DLD1 (cell line): Measurements from ENCODE around the gene SNAPC4.

Source experiments
- in situ Hi-C: cut with HindIII; loops from 2 replicates; pipeline ENCODE4 v1.10.0; 2017; ENCODE audit warnings: low sequenced_read_pairs

SNAPC4 gene

GRCh38 chr9:136400038-136400834 lies at the start of gene SNAPC4:
Gene SNAPC4, minus strand, starts transcription at chr9:136400170. Its CDS starts 1,742 bp downstream, at chr9:136398428.
- in situ Hi-C loops = no loop called here

DNA sequence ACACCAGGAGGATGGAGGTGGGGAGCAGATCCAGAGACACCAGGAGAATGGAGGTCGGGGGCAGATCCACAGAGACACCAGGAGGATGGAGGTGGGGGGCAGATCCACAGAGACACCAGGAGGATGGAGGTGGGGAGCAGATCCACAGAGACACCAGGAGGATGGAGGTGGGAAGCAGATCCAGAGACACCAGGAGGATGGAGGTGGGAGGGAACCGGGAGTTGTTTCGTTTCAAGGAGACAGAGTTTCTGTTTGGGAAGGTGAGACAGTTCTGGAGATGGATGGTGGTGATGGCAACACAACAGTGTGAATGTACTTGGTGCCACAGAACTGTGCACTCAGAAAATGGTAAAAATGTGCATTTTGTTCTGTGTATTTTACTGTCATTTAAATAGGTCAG lies 48.7 kb upstream of the SNAPC4 start:
- in situ Hi-C loops = no loop called here

GRCh38 chr9:136447173-136447778 lies 47.3 kb upstream of the SNAPC4 start:
- in situ Hi-C loops = no loop called here

DNA sequence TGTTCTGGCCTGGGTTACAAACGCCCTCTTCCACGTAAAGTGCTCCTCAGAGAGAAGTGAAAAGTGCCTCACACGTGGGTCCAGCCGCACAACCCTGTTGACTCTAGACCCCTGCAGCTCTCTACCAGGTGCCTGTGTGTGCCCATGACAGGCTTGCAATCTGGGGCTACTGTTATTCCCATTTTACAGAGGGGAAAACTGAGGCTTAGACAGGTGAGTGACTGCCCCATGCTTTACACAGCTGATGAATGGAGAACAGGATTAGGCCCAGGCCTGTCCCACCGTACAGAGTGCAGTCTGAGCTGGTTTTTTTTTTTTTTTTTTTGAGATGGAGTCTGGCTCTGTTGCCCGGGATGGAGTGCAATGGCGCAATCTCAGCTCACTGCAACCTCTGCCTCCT lies 45.8 kb upstream of the SNAPC4 start:
- in situ Hi-C loops = no loop called here

- in situ Hi-C loops = no loop called here
Observed at GRCh38 chr9:136444102-136444501, 44.1 kb upstream of the SNAPC4 start.

DNA sequence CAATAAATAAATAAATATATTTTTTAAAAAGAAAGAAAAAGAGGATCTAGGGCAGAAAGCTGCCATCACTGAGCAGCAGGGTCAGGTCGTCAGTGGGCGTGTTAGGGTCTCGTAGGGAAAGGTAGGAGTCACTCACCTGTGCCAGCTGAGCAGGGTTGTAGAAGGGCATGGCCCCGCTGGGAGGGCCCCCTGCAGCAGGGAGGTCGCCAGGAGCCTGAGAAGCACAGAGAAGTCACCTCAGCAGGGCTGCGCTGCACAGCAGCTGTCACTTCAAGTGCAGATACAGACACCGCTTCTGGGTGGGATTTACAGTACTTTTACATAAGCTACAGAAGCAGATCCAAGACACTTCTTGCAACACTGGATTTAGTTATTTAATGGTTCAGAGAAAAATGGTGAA lies 43.7 kb upstream of the SNAPC4 start:
- in situ Hi-C loops = no loop called here

DNA sequence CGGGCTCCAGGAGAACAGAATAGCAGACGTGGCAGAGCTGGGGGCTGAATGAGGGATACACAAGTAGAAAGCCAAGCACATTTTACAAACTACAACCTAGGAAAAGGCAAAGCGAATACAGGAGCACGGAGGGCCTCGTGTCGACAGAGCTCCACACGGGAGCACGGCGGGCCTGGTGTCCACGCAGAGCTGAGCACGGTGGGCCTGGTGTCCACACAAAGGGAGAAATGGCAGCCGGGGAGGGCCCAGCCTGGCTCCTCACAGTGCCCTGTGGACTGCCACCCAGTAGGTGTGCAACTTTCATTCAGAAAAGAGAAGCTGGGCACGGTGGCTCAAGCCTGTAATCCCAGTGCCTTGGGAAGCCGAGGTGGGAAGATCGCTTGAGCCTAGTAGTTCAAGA lies 43.1 kb upstream of the SNAPC4 start:
- in situ Hi-C loops = no loop called here

DNA sequence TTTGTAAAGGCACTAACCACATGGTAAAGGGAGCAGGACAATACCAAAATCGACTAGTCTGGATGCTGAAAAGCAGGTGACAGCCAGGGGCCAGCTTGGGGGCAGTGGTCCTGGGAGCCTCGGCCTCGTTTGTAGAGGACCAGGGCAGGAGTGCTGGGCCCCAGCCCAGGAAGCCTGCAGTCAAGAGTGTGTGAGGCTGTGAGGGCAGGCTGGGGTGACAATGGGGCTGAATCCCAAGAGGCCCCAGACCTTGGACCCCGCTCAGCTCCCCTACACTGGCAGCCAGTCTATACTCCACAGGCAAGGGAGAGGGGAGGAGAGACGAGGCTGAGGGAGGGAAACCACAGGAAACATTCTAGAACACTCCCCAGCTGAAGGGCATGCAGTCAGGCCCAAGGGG lies 42.3 kb upstream of the SNAPC4 start:
- in situ Hi-C loops = no loop called here

DNA sequence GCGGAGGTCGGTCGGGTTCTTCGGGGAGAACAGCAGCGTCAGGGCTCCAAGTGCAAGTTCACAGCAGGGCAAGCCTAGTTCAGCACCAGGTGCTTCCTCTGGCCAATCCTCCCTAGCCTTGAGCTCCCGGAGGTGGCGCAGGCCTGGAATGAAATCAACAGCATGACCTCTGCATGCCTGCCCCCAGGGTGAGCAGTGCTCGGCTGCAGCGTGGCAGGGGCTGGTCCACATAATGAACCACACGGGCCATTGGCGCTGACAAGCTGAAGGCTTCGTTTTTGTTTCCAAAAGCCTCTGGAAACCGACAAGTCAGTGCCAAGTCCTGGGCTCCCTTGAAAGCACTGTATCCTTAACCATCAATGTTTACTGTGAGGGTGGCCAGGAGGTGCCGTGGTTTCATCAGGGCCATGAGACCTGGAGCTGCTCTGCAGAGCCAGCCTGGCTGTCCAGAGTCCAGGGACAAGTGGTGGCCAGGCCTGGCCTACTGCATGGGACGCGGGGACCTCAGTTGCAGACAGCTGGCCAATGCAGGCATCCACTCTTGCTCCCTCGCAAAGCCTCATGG lies 41.8 kb upstream of the SNAPC4 start:
- in situ Hi-C loops = no loop called here

GRCh38 chr9:136441191-136441680 lies 41.3 kb upstream of the SNAPC4 start:
- in situ Hi-C loops = no loop called here

DNA sequence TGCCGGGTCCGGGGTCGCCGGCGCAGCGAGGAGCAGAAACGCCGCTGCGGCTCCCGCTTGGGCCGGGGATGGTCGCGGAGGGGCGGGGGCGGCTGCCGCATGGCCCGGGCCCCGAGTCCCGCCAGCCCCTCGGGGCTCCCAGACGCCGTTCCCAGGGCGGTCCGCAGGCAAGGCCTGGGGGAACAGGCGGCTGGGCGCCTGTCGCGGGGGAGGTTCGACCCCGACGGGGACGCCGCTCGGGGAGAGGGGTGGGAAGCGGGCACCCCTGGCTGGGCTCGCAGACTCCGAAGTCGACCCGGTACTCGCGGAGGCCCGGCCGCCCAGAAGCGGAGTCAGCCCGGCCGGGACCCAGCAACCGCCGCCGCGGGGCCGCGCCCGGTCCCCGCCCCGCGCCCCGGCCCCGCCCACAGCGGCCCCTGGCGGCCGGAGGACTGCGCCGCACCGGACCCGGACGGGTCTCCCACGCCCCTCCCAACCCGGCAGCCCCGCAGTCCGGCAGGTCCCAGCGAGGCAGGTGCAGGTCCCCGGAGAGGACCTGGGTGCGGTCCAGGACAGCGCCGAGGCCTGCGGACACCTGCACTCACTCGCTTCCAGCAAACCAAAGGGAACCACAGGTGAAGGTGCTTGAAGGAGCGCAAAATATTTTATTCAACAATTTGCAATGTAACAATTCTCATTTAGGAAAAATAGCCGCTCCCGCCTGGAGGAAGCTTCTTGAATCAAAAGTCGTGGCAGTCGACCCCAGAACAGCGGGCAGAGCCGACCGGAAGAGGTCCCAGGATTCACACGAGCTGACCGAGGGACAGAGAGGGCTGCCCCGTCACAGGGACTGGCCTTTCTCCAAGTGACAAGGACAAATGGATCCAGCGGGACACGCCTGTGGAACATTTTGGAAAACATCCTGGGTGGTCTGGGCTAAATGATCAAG lies 39.8 kb upstream of the SNAPC4 start, which contains the start of gene INPP5E:
INPP5E (minus strand) TSS at position 365 of the 928 bp plus-strand sequence. CDS start 426 bp downstream, outside the sequence.
- in situ Hi-C loops = no loop called here

- in situ Hi-C loops = no loop called here
Observed at GRCh38 chr9:136438548-136439480, 38.8 kb upstream of the SNAPC4 start.

DNA sequence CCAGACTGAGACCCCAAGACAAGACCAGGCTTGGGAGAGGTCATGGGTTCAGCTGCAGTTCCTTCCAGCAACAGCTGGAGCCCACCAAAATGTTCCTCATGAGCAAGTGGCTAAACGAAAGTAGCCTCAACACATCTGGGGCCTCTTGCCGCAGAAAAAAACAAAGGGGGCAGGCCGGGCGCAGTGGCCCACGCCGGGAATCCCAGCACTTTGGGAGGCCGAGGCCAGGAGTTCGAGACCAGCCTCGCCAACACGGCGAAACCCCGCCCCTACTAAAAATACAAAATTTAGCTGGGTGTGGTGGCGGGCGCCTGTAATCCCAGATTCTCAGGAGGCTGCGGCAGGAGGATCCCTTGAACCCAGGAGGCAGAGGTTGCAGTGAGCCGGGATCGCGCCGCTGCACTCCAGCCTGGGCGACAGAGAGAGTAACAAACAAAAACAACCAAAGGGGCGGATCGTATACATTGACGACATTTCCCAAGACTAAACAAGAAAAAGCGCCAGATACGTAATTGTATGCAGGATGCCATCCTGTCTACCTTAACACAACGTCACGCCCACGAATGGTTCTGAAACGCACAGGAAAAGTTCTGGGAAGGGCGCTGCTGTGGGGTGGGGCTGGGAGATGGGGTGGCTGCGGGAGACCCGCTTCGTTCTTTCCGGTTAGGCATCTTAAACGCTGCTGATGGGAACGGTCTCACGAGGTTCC lies 38.0 kb upstream of the SNAPC4 start:
- in situ Hi-C loops = no loop called here

DNA sequence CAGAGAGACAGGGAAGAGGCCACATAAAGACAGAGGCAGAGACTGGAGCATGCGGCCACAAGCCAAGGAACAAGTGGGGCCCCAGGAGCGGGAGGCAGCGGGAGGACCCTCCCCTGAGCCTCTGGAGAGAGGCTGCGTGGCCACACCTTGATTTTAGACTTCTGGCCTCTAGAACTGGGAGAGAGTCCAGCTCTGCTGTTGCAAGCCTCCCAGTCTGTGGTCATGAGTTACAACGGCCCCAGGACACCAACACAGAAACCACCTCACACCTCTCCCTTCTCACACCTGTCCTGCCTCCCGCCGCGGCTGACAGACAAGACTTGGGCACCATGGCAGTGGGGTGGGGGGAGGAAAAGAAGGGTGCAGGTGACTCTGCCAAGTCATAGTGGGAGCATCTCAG lies 37.5 kb upstream of the SNAPC4 start:
- in situ Hi-C loops = no loop called here

DNA sequence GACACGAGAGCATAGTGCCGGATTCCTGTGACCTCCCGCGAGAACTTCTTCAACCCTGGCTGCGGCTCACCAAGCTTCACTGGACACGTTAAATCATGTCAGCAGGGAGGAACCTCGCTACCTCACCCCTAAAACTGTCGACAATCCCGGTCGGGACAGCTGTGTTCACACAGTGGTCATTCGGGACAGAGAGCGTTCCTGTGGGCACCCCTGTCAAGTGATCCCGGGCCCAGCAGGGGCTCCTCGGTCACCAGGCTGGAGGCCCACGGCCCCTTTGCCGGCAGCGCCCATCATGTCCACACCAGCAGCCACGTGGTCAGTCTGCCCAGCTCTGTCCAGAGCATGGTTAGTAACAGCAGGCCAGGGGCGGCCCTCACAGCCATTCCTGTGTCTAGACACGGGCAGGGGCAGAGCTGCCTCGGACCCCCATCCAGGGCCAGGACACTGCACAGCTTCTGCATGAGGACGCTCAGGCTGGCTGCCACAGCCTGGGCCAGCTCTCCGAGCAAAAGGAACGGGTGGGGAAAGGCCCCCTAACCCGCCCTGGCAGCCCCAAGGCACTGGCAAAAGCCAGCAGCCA lies 36.2 kb upstream of the SNAPC4 start:
- in situ Hi-C loops = no loop called here

DNA sequence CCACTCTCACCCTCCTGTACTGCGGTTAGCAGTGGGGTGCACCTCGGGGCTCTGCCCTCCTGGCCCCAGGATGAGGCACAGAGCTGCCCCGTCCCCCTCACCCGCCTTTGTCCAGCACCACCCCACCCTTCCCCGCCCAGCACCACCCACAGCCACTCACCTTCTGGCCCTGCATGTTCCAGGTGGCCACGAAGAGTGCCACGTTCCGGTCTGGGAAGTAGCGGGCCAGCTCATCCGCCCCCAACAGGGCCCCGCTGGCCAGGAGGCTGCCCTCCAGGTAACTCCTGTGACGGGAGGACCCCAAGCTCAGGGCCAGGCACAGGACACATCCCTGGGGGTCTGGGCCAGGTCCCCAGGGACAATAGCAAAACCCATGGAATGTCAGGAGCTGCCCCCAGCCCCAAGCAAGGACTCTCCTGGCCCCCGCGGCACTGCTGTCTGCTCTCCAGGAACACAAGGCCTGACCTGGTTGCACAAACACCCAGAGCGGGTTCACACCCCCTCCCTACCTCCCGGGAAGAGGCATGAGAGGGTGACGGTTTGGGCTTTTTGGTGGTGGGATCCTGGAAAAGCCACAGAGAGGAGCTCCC lies 34.7 kb upstream of the SNAPC4 start:
- in situ Hi-C loops = no loop called here

DNA sequence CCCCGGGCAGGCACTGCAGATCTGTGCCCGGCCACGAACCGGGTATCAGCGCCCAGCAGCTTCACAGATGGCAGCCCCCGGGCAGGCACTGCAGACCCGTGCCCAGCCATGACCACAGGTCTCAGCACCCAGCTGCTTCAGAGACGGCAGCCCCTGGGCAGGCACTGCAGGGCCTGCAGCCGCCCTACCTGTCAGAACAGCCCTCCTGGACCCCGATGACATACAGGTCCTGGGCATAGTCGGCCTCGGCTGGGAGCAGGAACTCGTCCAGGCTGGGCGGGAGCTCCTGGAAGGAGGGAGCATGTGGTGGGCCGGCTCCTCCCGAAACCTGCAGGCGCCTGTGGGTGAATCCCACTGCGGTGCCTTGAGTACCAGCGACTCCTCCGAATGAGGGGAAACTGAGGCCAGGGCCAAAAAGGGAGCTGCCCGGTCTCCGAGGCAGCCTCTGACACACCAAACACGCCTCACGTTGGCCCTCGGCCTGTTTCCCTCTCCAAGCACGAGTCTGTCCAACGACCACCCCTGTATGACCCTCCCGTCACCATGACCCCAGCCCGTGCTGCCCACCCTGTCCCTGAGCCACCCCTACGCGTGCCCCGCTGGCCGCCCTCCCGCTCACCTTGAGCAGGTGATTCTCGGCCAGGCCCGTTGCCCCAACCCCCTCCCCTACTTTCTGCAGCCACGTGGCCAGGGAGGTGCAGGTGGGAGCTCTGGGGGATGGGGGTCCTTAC lies 34.0 kb upstream of the SNAPC4 start:
- in situ Hi-C loops = no loop called here
